Body of pancreas (tissue), 4 donors: ENCODE results near the gene ETFBKMT. TPM values are rescaled to one million over a fixed set of nuclear protein-coding genes. Genes with fewer than 3 reads are reported as not detected.
"Not testable (repeated sequence)": the region's sequence is repeated elsewhere in the genome, so short reads cannot be mapped to it uniquely, and the experiment has no call there.

Experiments used
- ATAC-seq: fragments of 150-250 bp; one replicate; pipeline ENCODE4 v1.9.1; 2016
- DNase-seq, 4 donors: peaks; one replicate each; pipeline ENCODE4 v3.0.0-alpha.2; 2019
- H3K27ac ChIP-seq, 4 donors: fragments of 200-600 bp; sonication (generic); 1 replicate in 3 of 4; 2 replicates in 1 of 4; pipeline versions ENCODE4 v1.5.1 to v1.6.1; 2016 to 2019; ENCODE audit warnings: mild to moderate bottlenecking in 1 of 4, mixed read lengths in 1 of 4, moderate library complexity in 1 of 4
- H3K27me3 ChIP-seq, 2 donors: fragments of 200-600 bp; sonication (generic); one replicate each; pipeline ENCODE4 v1.6.0; 2016; ENCODE audit warnings: mild to moderate bottlenecking in 1 of 2
- H3K36me3 ChIP-seq, 2 donors: fragments of 200-600 bp; sonication (generic); replicated peaks in 1 of 2; 2 replicates each; pipeline ENCODE4 v1.5.1; 2016; ENCODE audit warnings: low read depth in 2 of 2; ENCODE audit not compliant: insufficient read depth in 1 of 2
- H3K4me1 ChIP-seq: fragments of 200-600 bp; sonication (generic); one replicate; pipeline ENCODE4 v1.6.0; 2016
- H3K4me3 ChIP-seq, 2 donors: fragments of 200-600 bp; sonication (generic); 1 replicate in 1 of 2; 2 replicates in 1 of 2; pipeline ENCODE4 v1.5.1; 2016 to 2019
- H3K9me3 ChIP-seq, 3 donors: fragments of 200-600 bp; sonication (generic); 1 replicate in 2 of 3; 2 replicates in 1 of 3; pipeline ENCODE4 v1.5.1; 2016
- CTCF ChIP-seq, 7 experiments: fragments of 450-650 bp in 4 of 7; fragments of 200-600 bp in 3 of 7; sonication (generic) in 3 of 7; IDR thresholded peaks; one replicate each; pipeline ENCODE4 v1.5.1; 2016 to 2019; ENCODE audit warnings: antibody characterized with exemption in 7 of 7
- POLR2A ChIP-seq, 3 donors: fragments of 450-650 bp; IDR thresholded peaks; one replicate each; pipeline ENCODE4 v1.6.1; 2016; ENCODE audit warnings: antibody characterized with exemption in 3 of 3, mild to moderate bottlenecking in 2 of 3
- WGBS, 2 donors: methylation state at CpG; one replicate each; pipeline ENCODE4 v1.1.5; 2017; 5-methylcytosine and 5-hydroxymethylcytosine counted together
- intact Hi-C: fragments of 100-400 bp; cut with DNase I; formaldehyde crosslinking; loops from one replicate; pipeline ENCODE4 v1.15.1; 2023
- total RNA-seq, 2 donors: library from RNA; depleted of rRNA; stranded (reverse); fragments of >200 nt; gene quantifications; one replicate each; pipeline ENCODE4 v1.1.0, GENCODE V29; 2016

The ETFBKMT gene
- total RNA-seq, 2 donors from 2014 or later, result 2.9 to 4.9 TPM

GRCh38 chr12:31702047-31702446, 42.6 kb downstream of the ETFBKMT start:
- no peak for TF ChIP-seq CTCF (IDR thresholded peaks at IDR 0.05)
- no peak for TF ChIP-seq POLR2A (IDR thresholded peaks at IDR 0.05)
- Histone ChIP-seq H3K9me3 (no peaks in the 10 kb centered on the region), H3K27me3 (no peaks in the 10 kb centered on the region), H3K4me3 (no peak overlapping the region), H3K4me1 (no peaks in the 10 kb centered on the region), H3K27ac (no peak overlapping the region), H3K36me3 (no peaks in the 10 kb centered on the region)
- DNase-seq (no peak), ATAC-seq (no peak)
- intact Hi-C loops, result no loop called here

- ATAC-seq, result no peak
Observed at GRCh38 chr12:31705621-31706020, 46.1 kb downstream of the ETFBKMT start.

GRCh38 chr12:31708118-31708517, 48.6 kb downstream of the ETFBKMT start:
- H3K36me3 ChIP-seq, H3K27me3 ChIP-seq, intact Hi-C loops, H3K27ac ChIP-seq, H3K4me3 ChIP-seq, H3K9me3 ChIP-seq, H3K4me1 ChIP-seq, DNase-seq, ATAC-seq: not testable (repeated sequence)
- WGBS, 2 donors, result 96 to 97% methylated on average over 7 of the region's 7 CpGs

More at GRCh38 chr12:31705621-31706020, 46.1 kb downstream of the ETFBKMT start:
- H3K9me3 ChIP-seq, result no peaks in the 10 kb centered on the region
- TF ChIP-seq POLR2A (IDR thresholded peaks at IDR 0.05) (no peak), CTCF (IDR thresholded peaks at IDR 0.05) (no peak)
- H3K27me3 ChIP-seq, result no peaks in the 10 kb centered on the region
- 66 to 87% methylated on average over 2 of the region's 2 CpGs for WGBS, 2 donors
- H3K4me3 ChIP-seq, result no peak overlapping the region
- intact Hi-C loops, result no loop called here
- no peak for DNase-seq
- H3K36me3 ChIP-seq, result peaks cover 0 to 4% of the 10 kb centered on the region in 2 donors
- no peak overlapping the region for H3K27ac ChIP-seq
- no peaks in the 10 kb centered on the region for H3K4me1 ChIP-seq

GRCh38 chr12:31710021-31710818, 50.7 kb downstream of the ETFBKMT start:
- intact Hi-C loops, result no loop called here
- Histone ChIP-seq H3K4me1 (no peaks in the 10 kb centered on the region), H3K27me3 (no peaks in the 10 kb centered on the region), H3K9me3 (no peaks in the 10 kb centered on the region), H3K36me3 (peaks cover 0 to 4% of the 10 kb centered on the region in 2 donors), H3K27ac (no peak overlapping the region), H3K4me3 (no peak overlapping the region)
- TF ChIP-seq POLR2A (IDR thresholded peaks at IDR 0.05) (no peak), CTCF (IDR thresholded peaks at IDR 0.05) (no peak)
- no peak for ATAC-seq
- DNase-seq, result no peak
- 89 to 90% methylated on average over 3 of the region's 3 CpGs for WGBS, 2 donors

- H3K9me3 ChIP-seq, result no peaks in the 10 kb centered on the region
- H3K36me3 ChIP-seq, result peaks cover 0 to 4% of the 10 kb centered on the region in 2 donors
- H3K27ac ChIP-seq, result no peak overlapping the region
- TF ChIP-seq CTCF (IDR thresholded peaks at IDR 0.05) (no peak), POLR2A (IDR thresholded peaks at IDR 0.05) (no peak)
- DNase-seq, result no peak
- H3K4me3 ChIP-seq, result no peak overlapping the region
- no peak for ATAC-seq
- no peaks in the 10 kb centered on the region for H3K4me1 ChIP-seq
- no peaks in the 10 kb centered on the region for H3K27me3 ChIP-seq
- 88 to 98% methylated on average over 5 of the region's 5 CpGs for WGBS, 2 donors
- intact Hi-C loops, result no loop called here
Observed at GRCh38 chr12:31712877-31713276, 53.4 kb downstream of the ETFBKMT start.
